Small intestine (tissue), 7 donors: ENCODE data around the gene ABI3BP. TPM values are rescaled to one million over a fixed set of nuclear protein-coding genes. Genes with fewer than 3 reads are reported as not detected.

Source experiments
- DNase-seq, 2 donors: peaks; one replicate each; pipeline versions ENCODE4 v3.0.0 to v3.0.0-alpha.2; 2013
- FAIRE-seq: peaks from 2 replicates; lab custom pipeline; 2012; peaks lifted over from hg19 to GRCh38; lab: Jason Lieb, UNC
- H3K27ac ChIP-seq, 3 donors: one replicate each; pipeline ENCODE4 v1.5.1; 2013; ENCODE audit warnings: low read length in 2 of 3, mild to moderate bottlenecking in 2 of 3, control low read depth in 1 of 3, inconsistent platforms in 1 of 3, low read depth in 1 of 3, moderate library complexity in 1 of 3
- H3K27me3 ChIP-seq, 3 donors: one replicate each; pipeline ENCODE4 v1.6.1; 2013; ENCODE audit warnings: low read length in 3 of 3, inconsistent platforms in 1 of 3; ENCODE audit not compliant: control insufficient read depth in 3 of 3, insufficient read depth in 3 of 3
- H3K36me3 ChIP-seq, 3 donors: one replicate each; pipeline ENCODE4 v1.6.1; 2013; ENCODE audit warnings: low read length in 3 of 3, inconsistent platforms in 1 of 3, low read depth in 1 of 3, mild to moderate bottlenecking in 1 of 3, moderate library complexity in 1 of 3; ENCODE audit not compliant: control insufficient read depth in 3 of 3, insufficient read depth in 2 of 3
- H3K4me1 ChIP-seq, 3 donors: one replicate each; pipeline ENCODE4 v1.6.1; 2013; ENCODE audit warnings: low read length in 2 of 3, inconsistent platforms in 1 of 3, low read depth in 1 of 3, mild to moderate bottlenecking in 1 of 3, moderate library complexity in 1 of 3; ENCODE audit not compliant: control insufficient read depth in 3 of 3, insufficient read depth in 2 of 3
- H3K4me3 ChIP-seq, 3 donors: one replicate each; pipeline ENCODE4 v1.5.1; 2013; ENCODE audit warnings: low read length in 3 of 3, control low read depth in 1 of 3, inconsistent platforms in 1 of 3, low read depth in 1 of 3, mild to moderate bottlenecking in 1 of 3, moderate library complexity in 1 of 3
- H3K9me3 ChIP-seq, 2 donors: one replicate each; pipeline ENCODE4 v1.6.1; 2013; ENCODE audit warnings: low read depth in 1 of 2, low read length in 1 of 2; ENCODE audit not compliant: control insufficient read depth in 2 of 2, insufficient read depth in 1 of 2
- WGBS, 3 donors: extraction: QIAGEN DNeasy Blood & Tissue Kit; methylation state at CpG; one replicate each; pipeline ENCODE4 v1.1.7; 2013; 5-methylcytosine and 5-hydroxymethylcytosine counted together
- polyA plus RNA-seq, 4 donors: library from polyadenylated mRNA; stranded (reverse) in 3 of 4; unstranded in 1 of 4; fragments of 200-250 nt in 3 of 4; fragments of 120-200 nt in 1 of 4; gene quantifications; one replicate each; pipeline versions ENCODE4 v1.2.1 to v1.2.3, GENCODE V29; 2013
- donor health status: healthy with polysubstance abuse.
- donor health status: control.
- donor health status: control.
- donor health status: Bipolar disorder and iron deficiency.
- donor health status: healthy.

The ABI3BP gene
- polyA plus RNA-seq, 4 donors = 0.54 to 122 (median 14.4) TPM; not detected in 1

DNA sequence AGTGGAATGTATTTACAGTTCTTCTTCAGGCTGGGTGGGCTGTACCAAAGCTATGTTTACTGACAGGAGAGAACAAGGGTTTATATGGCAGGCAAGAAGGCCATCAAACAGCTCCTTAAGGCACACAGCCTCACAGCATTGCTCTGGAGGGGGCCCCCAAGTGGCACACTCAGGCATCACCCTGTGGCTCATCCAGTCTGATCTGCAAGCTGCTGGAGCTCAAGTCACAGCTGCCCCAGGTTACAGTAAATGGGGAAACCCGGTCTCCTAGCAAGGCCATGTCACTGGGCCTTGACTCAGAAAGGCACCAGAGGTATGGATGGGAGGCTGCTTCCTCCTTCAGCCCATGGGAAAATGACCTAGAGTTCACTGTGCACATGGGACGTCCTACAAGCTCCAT, 216.5 kb downstream of the ABI3BP start:
- H3K9me3 ChIP-seq = no peaks in the 10 kb centered on the region
- H3K27me3 ChIP-seq = no peaks in the 10 kb centered on the region
- DNase-seq (no peak), FAIRE-seq (no peak)
- H3K27ac ChIP-seq = no peak overlapping the region
- H3K36me3 ChIP-seq = peaks cover 0 to 7% (median 0%) of the 10 kb centered on the region in 3 donors
- no peaks in the 10 kb centered on the region for H3K4me1 ChIP-seq
- WGBS, 3 donors = 68 to 90% (median 73%) methylated on average over 2 of the region's 2 CpGs
- H3K4me3 ChIP-seq = no peak overlapping the region

GRCh38 chr3:100776097-100776729, 217.0 kb downstream of the ABI3BP start:
- FAIRE-seq (no peak), DNase-seq (no peak)
- H3K27me3 ChIP-seq = no peaks in the 10 kb centered on the region
- peaks cover 0 to 7% (median 0%) of the 10 kb centered on the region in 3 donors for H3K36me3 ChIP-seq
- H3K9me3 ChIP-seq = no peaks in the 10 kb centered on the region
- 92 to 96% (median 95%) methylated on average over 2 of the region's 2 CpGs for WGBS, 3 donors
- H3K4me1 ChIP-seq = no peaks in the 10 kb centered on the region
- no peak overlapping the region for H3K27ac ChIP-seq
- H3K4me3 ChIP-seq = no peak overlapping the region

- H3K4me1 ChIP-seq = no peaks in the 10 kb centered on the region
- H3K36me3 ChIP-seq = peaks cover 0 to 7% (median 0%) of the 10 kb centered on the region in 3 donors
Measured at GRCh38 chr3:100775669-100776068, 217.6 kb downstream of the ABI3BP start.

GRCh38 chr3:100775226-100775625, 218.0 kb downstream of the ABI3BP start:
- no peak for DNase-seq
- Histone ChIP-seq H3K4me1 (no peaks in the 10 kb centered on the region), H3K27ac (no peak overlapping the region), H3K9me3 (no peaks in the 10 kb centered on the region), H3K27me3 (no peaks in the 10 kb centered on the region), H3K4me3 (no peak overlapping the region), H3K36me3 (peaks cover 0 to 9% (median 0%) of the 10 kb centered on the region in 3 donors)
- WGBS, 3 donors = 77 to 92% (median 90%) methylated on average over 3 of the region's 3 CpGs
- no peak for FAIRE-seq

More at GRCh38 chr3:100775669-100776068, 217.6 kb downstream of the ABI3BP start:
- Histone ChIP-seq H3K9me3 (no peaks in the 10 kb centered on the region), H3K4me3 (no peak overlapping the region), H3K27ac (no peak overlapping the region), H3K27me3 (no peaks in the 10 kb centered on the region)
- no peak for DNase-seq
- FAIRE-seq = no peak

GRCh38 chr3:100769693-100770092, 223.5 kb downstream of the ABI3BP start:
- peaks cover 0 to 5% (median 0%) of the 10 kb centered on the region in 3 donors for H3K36me3 ChIP-seq
- H3K27ac ChIP-seq = no peak overlapping the region
- no peaks in the 10 kb centered on the region for H3K27me3 ChIP-seq
- no peak overlapping the region for H3K4me3 ChIP-seq
- DNase-seq = no peak
- H3K9me3 ChIP-seq = no peaks in the 10 kb centered on the region
- no peaks in the 10 kb centered on the region for H3K4me1 ChIP-seq
- WGBS, 3 donors = 77 to 81% (median 77%) methylated on average over 3 of the region's 3 CpGs
- FAIRE-seq = no peak

GRCh38 chr3:100766069-100766468, 227.2 kb downstream of the ABI3BP start:
- no peak overlapping the region for H3K27ac ChIP-seq
- no peak for FAIRE-seq
- WGBS, 3 donors = 80 to 83% (median 82%) methylated on average over 2 of the region's 2 CpGs

GRCh38 chr3:100765437-100765975, 227.7 kb downstream of the ABI3BP start:
- no peak for FAIRE-seq

More at GRCh38 chr3:100766069-100766468, 227.2 kb downstream of the ABI3BP start:
- Histone ChIP-seq H3K27me3 (no peaks in the 10 kb centered on the region), H3K4me3 (no peak overlapping the region), H3K36me3 (peaks cover 0 to 2% (median 0%) of the 10 kb centered on the region in 3 donors), H3K9me3 (no peaks in the 10 kb centered on the region), H3K4me1 (no peaks in the 10 kb centered on the region)
- DNase-seq = no peak

GRCh38 chr3:100761951-100762350, 231.3 kb downstream of the ABI3BP start:
- Histone ChIP-seq H3K27ac (no peak overlapping the region), H3K9me3 (no peaks in the 10 kb centered on the region), H3K27me3 (no peaks in the 10 kb centered on the region), H3K4me3 (no peak overlapping the region), H3K36me3 (no peaks in the 10 kb centered on the region), H3K4me1 (no peaks in the 10 kb centered on the region)
- DNase-seq = no peak
- FAIRE-seq = no peak

More at GRCh38 chr3:100765437-100765975, 227.7 kb downstream of the ABI3BP start:
- Histone ChIP-seq H3K36me3 (peaks cover 0 to under 1% (median 0%) of the 10 kb centered on the region in 3 donors), H3K4me3 (no peak overlapping the region), H3K27me3 (no peaks in the 10 kb centered on the region), H3K27ac (no peak overlapping the region), H3K4me1 (no peaks in the 10 kb centered on the region), H3K9me3 (no peaks in the 10 kb centered on the region)
- DNase-seq = no peak
- WGBS, 3 donors = 84 to 91% (median 85%) methylated on average over 3 of the region's 3 CpGs
